HEK293T (cell line): Measurements from ENCODE around the gene GRIK4.

Source experiments
- CTCF ChIA-PET: fragments of 350-600 bp; formaldehyde crosslinking; extraction: SDS; loops from one replicate; lab custom pipeline; 2021; ENCODE audit warnings: antibody characterized with exemption, inconsistent platforms; lab: Yijun Ruan, JAX
- POLR2A ChIA-PET: fragments of 350-600 bp; formaldehyde crosslinking; extraction: SDS; loops from one replicate; lab custom pipeline; 2020; ENCODE audit warnings: antibody characterized with exemption, inconsistent platforms; lab: Yijun Ruan, JAX
- DNase-seq: peaks from one replicate; pipeline ENCODE4 v3.0.0; 2012; ENCODE audit warnings: mixed read lengths; ENCODE audit errors: extremely low spot score
- ARNT ChIP-seq: fragments of 450-650 bp; IDR thresholded peaks from 2 replicates; pipeline ENCODE4 v1.6.1; 2017; ENCODE audit warnings: mild to moderate bottlenecking
- BHLHE40 ChIP-seq: fragments of 450-650 bp; IDR thresholded peaks from 2 replicates; pipeline ENCODE4 v1.6.1; 2016; ENCODE audit warnings: mild to moderate bottlenecking, moderate library complexity, borderline replicate concordance
- CTBP1 ChIP-seq: fragments of 450-650 bp; IDR thresholded peaks from 2 replicates; pipeline ENCODE4 v1.6.1; 2016; ENCODE audit warnings: borderline replicate concordance
- ELF4 ChIP-seq: fragments of 450-650 bp; IDR thresholded peaks from 2 replicates; pipeline ENCODE4 v1.6.1; 2017; ENCODE audit warnings: antibody characterized with exemption
- FOXA1 ChIP-seq: fragments of 450-650 bp; IDR thresholded peaks from 2 replicates; pipeline ENCODE4 v1.6.1; 2016; ENCODE audit warnings: mild to moderate bottlenecking
- HDGF ChIP-seq: fragments of 450-650 bp; IDR thresholded peaks from 2 replicates; pipeline ENCODE4 v1.6.1; 2017; ENCODE audit warnings: antibody characterized with exemption, borderline replicate concordance
- L3MBTL2 ChIP-seq: fragments of 450-650 bp; conservative IDR thresholded peaks from 2 replicates; pipeline ENCODE4 v1.6.1; 2016; ENCODE audit warnings: mild to moderate bottlenecking
- SP1 ChIP-seq: fragments of 450-650 bp; IDR thresholded peaks from 2 replicates; pipeline ENCODE4 v1.6.1; 2017
- SUZ12 ChIP-seq: fragments of 450-650 bp; IDR thresholded peaks from 2 replicates; pipeline ENCODE4 v1.6.1; 2016; ENCODE audit warnings: mild to moderate bottlenecking
- TARDBP ChIP-seq: fragments of 450-650 bp; IDR thresholded peaks from 2 replicates; pipeline ENCODE4 v1.6.1; 2016
- ZNF384 ChIP-seq: fragments of 450-650 bp; IDR thresholded peaks from 2 replicates; pipeline ENCODE4 v1.6.1; 2016
- TF ChIP-seq, protein P1 (sequence below): fragments of 450-650 bp; IDR thresholded peaks from 2 replicates; pipeline ENCODE4 v1.6.1; 2016

GRIK4 gene

GRCh38 chr11:120598517-120599257 lies 87.1 kb downstream of the GRIK4 start:
- POLR2A ChIA-PET: no interaction called here
- CTCF ChIA-PET: interaction anchor here (0.7 kb wide), 2 partner anchors 17 to 81 kb away, joined by 3 read pairs; no protein-coding TSS in a partner anchor
- DNase-seq: no peak
- TF ChIP-seq, protein P1, sequence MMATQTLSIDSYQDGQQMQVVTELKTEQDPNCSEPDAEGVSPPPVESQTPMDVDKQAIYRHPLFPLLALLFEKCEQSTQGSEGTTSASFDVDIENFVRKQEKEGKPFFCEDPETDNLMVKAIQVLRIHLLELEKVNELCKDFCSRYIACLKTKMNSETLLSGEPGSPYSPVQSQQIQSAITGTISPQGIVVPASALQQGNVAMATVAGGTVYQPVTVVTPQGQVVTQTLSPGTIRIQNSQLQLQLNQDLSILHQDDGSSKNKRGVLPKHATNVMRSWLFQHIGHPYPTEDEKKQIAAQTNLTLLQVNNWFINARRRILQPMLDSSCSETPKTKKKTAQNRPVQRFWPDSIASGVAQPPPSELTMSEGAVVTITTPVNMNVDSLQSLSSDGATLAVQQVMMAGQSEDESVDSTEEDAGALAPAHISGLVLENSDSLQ: no peak
- TF ChIP-seq TARDBP (no peak), ARNT (no peak)

DNA sequence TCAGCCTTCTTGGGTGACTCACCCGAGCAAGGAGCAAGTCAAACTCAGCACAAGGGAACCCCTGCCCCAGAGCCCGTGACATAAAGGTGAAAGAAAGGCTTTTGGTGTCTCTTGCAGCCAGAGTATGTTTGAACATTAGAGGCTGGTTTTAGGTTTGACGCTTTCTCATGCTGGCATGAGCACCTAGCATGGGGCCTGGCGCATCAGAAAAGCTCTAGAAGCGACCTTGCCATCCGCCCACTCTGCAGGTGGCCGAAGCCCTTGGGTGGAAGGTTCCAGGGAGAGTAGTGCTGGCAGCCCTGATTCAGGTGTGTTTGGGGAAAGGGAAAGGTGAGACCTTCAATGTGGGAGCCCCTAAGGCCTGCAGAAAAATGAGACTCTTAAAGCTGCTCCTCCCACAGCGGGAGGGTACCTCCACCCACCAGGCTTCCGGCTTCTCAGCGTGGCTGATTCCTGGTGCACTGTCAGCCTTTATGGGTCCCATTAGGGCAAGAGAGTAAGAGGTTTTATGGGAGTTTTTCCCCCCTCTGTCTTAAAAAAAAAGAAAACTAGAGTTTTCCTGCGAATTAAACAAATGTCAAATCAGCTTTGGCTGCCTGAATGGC lies 88.4 kb downstream of the GRIK4 start:
- POLR2A ChIA-PET: no interaction called here
- TF ChIP-seq FOXA1 (no peak), SP1 (no peak)
- TF ChIP-seq, protein P1: no peak
- CTCF ChIA-PET: no interaction called here
- no peak for DNase-seq

DNA sequence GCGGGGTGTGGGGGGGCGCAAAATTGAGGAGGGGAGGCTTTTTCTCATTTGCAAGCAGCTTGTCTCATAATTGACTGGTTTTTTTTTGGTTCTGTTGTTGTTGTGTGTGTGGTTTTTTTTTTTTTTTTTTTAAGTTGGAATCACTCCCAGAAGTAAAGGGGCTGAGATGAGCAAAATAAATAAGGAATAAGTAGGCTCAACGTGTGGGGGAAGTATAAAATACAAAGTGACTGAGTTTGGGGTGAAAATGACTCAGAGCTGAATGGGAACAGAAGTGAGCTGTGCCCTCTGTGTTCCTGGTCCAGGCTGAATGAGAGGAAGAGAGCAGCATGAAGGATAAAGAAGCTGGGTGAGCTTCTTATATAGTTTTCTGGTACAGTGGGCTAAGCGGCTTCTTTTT lies 90.0 kb downstream of the GRIK4 start:
- no peak for DNase-seq
- POLR2A ChIA-PET: no interaction called here
- CTCF ChIA-PET: no interaction called here

DNA sequence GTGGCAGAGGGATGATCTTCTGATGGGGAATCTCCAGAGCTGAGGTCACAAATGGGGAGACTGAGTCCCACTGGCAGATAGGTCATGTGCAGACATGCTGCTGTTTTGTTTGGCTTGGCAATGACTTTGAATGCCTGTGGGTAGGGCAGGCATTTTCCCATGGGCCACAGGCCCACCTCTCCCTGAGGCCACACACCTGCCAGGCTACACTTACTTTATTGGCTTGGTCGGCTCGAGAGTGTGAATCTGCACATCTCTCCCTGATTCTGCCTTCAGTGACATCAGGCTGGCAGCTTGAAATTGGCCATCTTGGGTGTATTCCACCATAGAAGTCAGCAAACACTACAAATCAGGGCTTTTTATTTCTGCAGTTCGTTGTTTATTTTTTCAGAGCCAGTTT lies 91.5 kb downstream of the GRIK4 start:
- CTCF ChIA-PET: no interaction called here

More for the DNA sequence above, 90.0 kb downstream of the GRIK4 start:
- TF ChIP-seq TARDBP (no peak), ELF4 (no peak), CTBP1 (no peak)

DNA sequence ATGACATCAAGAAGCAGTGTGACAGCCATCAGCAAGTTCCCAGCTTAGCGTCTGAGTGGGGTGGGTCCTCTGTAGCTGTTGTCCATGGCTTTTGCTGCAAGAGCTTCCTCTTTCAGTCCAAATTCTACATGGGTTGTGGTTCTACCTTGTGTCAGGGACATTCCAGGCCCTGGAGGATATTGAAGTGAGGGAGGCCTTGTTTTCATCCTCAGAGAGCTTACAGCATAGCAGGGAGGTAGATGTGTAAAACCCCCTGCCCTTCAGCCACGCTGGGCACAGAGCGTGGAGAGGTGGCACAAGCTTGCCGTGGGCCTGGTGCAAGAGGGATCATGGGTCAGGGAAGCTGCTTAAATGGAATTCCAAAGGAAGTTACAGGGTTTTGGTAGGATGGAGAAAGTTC lies 93.9 kb downstream of the GRIK4 start:
- ChIA-PET CTCF (no interaction called here), POLR2A (no interaction called here)
- TF ChIP-seq SUZ12: no peak
- TF ChIP-seq HDGF: no peak
- TF ChIP-seq, protein P1: no peak
- TF ChIP-seq BHLHE40: no peak
- no peak for TF ChIP-seq ZNF384
- TF ChIP-seq SP1: no peak
- no peak for TF ChIP-seq ARNT
- TF ChIP-seq TARDBP: no peak
- no peak for TF ChIP-seq L3MBTL2
- DNase-seq: no peak

More for the DNA sequence above, 91.5 kb downstream of the GRIK4 start:
- POLR2A ChIA-PET: no interaction called here
- no peak for TF ChIP-seq FOXA1
- no peak for TF ChIP-seq ELF4
- TF ChIP-seq ARNT: no peak
- TF ChIP-seq SP1: no peak
- no peak for TF ChIP-seq BHLHE40
- no peak for DNase-seq

- TF ChIP-seq TARDBP (no peak), ARNT (no peak), HDGF (no peak), CTBP1 (no peak), FOXA1 (no peak)
- no peak for DNase-seq
- ChIA-PET CTCF (interaction anchor here (0.6 kb wide), 1 partner anchor 348 kb away, joined by 3 read pairs; no protein-coding TSS in a partner anchor), POLR2A (no interaction called here)
These were observed 94.9 kb downstream of the GRIK4 start for GRCh38 chr11:120606211-120607010.

DNA sequence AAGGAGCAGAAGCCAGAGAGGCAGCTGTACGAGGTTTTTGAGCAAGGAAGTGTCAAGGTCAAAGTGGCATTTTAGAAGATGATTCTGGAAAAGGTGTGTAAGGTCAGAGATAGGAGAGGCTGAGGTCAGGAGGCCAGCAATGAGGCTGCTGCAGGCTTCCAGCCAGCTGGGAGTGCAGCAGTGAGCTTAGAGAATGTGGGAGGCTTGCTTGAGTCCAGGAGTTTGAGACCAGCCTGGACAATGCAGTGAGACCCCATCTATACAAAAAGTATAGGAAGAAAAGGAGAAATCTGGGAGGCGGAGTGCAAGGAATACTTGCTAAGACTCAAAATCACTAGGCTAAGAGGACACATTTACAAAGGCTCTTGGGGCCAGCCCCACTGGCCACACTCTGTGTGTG lies 96.5 kb downstream of the GRIK4 start:
- POLR2A ChIA-PET: no interaction called here
- CTCF ChIA-PET: no interaction called here
- DNase-seq: no peak
- no peak for TF ChIP-seq BHLHE40
- no peak for TF ChIP-seq SUZ12
- no peak for TF ChIP-seq CTBP1

DNA sequence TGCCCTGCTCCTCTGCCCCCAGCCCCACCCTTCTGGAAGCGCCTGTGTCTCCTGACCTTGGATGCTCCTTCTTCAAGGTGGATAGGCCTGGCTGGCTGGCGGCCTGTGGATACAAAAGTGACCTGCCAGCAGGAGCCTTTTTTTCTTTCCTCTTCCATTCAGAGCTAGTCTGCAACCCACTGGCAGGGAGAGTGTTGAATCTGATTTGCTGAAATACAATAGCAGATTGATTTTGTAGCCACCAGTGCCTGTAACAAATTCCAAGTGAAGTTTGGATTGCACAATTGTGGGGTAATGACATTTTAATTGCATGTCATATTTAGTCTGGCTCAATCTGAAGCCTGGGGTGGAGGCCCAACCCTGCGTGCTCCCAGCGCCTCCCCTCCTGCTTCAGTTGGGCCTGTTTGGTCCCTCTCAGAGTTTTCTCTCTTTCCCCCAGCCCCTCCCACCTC lies 97.2 kb downstream of the GRIK4 start:
- no peak for TF ChIP-seq CTBP1
- no peak for TF ChIP-seq FOXA1
- no peak for DNase-seq
- ChIA-PET CTCF (no interaction called here), POLR2A (no interaction called here)
